ENCODE measurements around the gene NOS2.

NOS2 gene

DNA sequence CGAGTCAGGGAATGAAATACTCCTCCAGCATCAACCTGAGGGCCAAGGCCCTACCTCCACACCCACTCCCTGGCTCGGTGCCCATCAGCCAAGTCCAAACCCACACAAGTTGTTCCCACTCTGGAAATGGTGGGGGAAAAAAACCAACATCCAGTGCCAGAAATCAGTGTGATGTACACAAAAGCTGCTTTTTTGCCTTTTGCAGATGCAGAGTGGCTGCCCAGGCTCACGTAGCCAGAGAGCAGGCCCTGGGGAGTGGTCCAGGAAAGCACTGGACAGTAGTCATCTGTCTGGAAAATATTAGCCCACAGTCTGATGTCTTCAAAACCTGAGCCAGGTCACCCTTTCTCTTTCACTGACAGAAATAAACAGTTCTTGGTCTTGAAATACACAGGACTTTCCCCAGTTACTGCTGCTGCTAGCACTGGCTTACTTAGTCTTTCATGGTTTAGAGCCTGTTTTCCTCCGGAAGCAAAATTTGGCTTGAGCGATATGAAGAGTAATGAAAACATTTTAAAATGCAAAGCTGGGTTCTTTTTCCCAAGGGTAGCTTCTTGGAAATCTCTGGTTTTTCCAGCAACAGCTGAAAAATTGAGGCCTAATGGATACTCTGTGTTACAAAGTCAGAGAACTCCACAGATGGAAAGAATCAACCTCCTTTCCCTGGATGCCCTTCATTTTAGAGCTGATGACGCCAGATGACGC, 18.2 kb upstream of the NOS2 start:
- no peak for DNase-seq (ENCODE audit: low read depth)

DNA sequence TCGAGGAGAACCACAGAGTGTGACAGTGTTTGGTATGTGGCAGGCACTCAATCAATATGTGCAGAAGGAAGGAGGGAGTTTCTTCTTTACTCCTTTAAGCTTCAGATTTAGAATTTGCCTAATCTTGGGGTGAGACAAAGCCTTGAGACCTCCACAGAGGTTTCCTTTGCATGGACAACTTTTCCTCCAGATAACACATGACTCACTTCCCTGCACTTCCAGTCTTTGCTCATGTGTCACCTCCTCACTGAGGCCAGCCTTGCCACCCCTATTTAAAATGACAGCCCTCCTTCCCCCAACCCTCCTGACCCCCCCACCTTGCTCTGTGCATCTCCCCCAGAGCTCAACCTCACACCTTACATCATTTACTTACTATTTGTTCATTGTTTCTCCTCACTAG, 17.4 kb upstream of the NOS2 start:
- peak; percentile 17 for DNase-seq (ENCODE audit: low read depth)

DNA sequence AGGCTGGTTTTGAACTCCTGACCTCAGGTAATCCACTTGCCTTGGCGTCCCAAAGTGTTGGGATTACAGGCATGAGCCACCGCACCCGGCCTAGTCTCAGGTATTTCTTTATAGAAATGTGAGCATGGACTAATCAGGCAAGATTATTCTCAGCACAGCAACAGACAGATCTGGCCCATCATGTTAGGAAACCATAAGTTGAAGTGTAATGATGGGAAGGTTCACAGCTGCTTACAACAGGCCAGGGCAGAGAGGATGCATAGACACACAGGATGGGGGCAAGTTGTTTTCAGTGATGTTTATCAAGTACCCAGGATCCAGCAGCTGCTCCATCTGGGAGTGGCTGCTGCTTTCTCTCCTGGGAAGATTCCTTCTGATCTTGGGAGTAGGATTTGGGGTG, 16.6 kb upstream of the NOS2 start:
- DNase-seq (ENCODE audit: low read depth): no peak

DNA sequence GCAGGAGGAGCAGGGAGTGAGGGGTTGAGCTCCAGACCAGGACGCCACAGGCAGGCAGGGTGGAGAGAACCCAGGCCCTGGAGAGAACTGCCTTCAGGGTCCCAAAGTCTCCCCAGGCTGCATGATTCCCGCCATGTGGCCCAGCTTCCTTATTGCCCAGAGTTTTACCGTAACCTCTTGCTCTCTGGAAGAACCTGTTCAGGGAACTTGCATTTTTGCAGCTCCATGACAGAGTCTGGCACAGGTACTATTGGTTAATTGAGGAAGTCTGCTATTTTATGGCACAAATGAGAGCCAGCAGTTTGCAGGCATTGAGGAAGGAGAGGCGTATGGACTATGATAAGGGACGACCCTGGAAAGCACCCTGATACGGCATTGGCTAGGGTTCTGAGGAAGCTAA, 11.6 kb upstream of the NOS2 start:
- no peak for DNase-seq (ENCODE audit: low read depth)

DNA sequence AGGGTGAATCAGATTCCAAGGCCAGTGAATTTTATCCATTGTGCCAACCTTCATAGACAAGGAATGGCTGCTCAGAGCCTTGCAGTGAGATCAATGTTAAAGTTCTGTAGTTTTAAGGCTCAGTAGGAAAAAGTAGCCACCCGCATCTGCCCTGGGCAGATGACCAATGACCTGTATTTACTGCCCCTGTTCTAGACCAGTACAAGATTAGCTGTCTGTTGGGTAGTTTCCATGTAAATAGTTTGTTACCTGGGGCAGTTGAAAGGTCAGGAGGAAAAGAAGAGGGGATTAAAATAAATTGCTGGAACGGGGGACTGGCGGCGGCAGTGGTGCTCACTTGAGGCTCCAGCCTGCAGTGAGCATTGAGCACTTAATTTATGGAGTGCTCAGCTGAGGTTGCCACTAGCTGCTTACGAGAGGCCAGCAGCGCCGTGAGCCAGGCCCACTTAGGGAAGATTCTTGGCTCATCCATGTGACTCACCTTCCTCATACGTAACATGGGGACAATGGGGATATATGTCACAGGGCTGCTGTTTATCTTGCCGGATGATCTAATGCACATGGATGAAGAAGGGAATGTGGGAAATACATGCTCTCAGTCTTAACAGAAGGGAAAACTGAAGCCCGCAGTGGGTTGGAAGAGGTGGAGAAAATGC, 10.7 kb upstream of the NOS2 start:
- peak; percentile 28 for DNase-seq (ENCODE audit: low read depth)

DNA sequence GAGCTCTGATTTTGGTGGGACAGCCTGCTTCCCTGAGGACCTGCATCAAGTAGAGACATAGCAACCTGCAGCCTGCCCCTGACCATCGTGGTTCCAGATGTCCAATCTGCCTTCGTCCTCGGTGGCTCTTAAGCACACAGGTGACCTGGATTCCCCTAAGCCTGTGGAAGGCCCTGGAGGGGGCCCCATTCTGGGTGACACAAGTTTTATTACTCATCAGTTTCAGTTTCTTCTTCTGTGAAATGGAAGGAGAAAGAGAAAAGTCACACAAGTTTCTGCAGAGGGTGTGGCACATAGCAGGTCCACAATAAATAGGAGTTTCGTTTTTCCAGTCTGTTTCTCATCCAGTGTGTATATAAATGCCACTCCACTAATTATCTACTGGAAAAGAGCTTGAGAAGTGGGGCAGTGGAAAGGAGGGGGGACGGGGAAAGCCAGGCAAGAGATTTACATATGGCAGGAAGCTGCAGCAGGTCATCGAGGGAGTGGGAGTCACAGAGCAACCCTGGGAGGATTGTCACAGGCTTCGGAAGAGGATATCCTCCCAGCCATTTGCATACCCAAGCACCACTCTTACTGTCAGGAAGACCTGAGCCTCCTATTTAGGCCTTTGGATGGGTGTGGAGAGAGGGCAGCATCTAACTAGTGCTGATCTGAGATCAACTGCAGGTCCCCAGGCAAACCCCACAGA, 10.0 kb upstream of the NOS2 start:
- no peak for DNase-seq (ENCODE audit: low read depth)

DNA sequence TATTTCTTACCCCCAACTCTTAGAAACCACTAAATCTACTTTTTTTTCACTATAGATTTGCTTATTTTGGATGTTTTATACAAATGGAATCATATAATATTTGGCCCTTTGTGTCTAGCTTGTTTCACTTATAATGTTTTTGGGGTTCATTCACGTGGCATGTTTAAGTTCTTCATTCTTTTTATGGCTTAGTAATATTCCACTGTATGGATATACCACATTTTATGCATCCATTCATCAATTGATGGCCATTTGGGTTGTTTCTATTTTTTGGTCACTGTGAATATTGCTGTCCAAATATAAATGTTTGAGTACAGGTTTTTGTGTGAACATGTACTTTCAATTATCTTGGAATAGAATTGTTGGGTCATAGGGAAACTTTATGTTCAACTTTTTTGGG, 9.2 kb upstream of the NOS2 start:
- DNase-seq (ENCODE audit: low read depth): no peak

DNA sequence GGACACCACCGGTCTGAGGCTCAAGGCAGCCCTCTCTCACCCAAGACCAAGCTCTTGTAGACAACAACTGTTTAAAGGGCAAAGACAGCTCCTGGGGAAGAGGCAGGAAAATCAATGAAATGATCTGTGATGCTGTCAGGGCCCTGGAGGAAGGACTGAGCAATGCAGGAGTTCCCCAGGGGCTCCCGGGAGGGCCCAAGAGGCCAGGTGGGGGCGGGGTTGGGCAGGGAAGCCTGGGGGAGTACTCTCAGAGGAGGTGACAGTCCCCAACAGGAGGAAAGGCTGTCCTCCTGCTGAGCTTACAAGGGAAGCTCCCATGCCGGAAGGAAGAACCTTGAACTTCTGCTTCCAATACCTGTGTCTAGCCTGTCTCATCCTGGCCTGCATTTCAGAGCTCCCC, 8.3 kb upstream of the NOS2 start:
- no peak for DNase-seq (ENCODE audit: low read depth)

DNA sequence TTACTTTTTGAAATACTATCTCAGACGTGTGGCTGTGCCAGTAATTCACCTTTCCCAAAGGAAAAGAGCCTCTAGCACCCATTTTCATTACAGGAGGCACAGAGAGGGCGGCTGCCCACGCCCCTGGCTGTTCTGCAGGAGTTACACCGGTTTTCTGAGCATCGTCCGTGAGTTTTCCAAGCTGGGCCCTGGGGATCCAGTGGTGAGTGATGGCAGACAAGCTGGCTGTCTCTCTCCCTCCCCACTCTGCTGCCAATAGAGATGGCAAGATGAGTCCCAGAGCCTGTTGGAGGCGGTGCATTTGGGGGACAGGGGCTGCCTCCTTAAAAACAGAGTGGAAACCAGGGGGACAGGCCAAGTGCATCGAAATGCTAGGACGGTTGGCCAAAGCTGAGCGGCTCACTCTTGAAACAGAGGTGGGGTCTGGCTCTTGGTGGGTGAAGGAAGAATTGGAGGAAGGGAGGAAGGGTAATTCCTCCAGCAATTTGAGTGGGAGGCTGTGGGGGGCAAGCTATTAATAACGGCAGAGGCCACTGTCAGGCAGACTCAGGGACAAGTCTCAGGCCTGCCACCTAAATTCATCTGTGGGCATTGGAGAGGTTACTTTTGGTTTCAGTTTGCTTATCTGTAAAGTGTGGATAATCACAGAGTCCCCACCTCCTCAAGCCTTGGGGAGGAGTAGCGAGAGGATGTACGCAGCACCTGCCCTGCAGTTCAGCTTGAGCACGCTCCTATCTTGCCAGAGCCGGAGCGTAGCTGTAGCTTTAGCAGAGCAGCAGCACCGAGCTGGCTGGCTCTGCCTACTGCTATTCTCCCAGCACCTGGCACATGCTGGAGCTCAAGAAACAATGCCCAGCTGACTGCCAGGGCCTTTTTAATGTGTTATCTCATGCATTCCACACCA, 7.5 kb upstream of the NOS2 start:
- no peak for DNase-seq (ENCODE audit: low read depth)

DNA sequence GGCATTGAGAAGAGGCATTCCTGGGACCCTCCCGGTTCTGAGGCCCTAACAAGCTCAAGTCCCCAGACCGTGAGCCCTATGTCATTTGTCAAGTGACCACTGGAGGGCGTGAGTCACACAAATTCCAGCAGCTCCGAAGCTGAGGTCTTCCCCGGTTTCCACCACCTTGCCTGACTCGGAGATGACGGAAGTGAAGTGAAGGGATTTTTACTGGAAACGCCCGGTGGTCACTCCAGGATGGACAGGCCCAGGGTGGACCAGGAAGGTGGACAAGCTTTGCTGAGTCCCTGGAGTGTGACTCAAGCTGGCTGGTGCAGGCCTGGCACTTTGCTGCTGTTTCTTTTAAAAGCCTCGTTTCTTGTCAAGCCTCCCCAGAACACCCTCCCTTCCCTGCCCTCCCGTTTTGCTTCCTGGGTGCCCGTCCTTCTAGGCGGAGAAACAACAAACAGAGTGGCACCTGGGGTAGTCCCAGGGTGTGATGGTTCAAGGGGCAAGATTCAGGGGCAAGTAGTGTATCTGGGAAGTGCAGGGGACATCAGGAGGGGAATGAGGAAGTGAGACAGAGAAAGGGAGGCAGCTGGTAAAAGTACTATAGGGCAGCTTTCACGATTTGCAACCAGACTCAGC, 5.3 kb upstream of the NOS2 start:
- DNase-seq (ENCODE audit: low read depth): peak; percentile 87

DNA sequence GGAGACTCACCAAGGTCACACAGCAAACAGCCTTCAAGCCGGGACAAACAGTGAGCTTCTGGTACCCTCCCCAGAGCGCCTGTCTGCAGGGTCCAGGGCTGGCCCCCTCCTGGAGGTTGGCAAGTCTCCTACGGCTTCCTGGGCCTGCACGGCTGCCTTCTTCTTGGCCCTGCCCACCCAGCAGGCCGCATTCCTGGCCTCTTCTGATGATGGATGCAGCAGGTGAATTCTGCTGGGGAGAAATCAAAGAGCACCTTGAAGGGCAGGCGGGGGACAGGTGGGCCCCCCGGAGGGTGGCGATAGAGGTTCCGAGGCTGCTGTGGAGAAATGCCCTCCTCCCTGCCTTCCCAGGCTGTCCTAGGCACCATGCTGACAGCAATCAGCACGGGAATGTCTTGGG, 3.8 kb upstream of the NOS2 start:
- DNase-seq (ENCODE audit: low read depth): no peak

DNA sequence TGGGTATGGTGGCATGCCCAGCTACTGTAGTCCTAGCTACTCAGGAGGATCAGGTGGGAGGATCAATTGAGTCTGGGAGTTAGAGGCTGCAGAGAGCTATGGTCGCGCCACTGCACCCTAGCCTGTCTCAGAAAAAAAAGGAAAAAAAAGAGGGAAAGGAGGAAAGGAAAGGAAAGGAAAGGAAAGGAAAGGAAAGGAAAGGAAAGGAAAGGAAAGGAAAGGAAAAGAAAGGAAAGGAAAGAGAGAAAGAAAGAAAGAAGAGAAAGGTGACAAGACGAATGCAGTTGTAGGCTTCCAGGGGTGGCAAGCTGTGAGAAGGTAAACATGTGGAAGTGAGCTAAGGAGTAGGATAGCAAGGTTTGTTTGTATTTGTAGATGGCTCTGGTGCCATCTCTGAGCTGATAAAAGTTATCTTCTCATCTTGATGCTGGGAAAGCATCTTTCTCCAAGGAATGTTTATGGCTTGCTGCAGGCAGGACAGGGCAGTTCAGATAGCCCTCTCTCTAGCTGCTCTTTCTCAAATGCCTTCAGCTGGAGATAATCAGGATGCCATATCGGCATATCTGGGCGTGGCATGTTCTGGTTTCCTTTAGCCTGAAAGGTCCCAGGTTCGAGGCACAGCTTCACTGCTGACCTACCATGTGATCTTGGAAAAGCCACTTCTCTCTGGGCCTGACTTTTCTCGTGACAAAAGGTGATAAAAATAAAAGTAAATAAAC, 2.8 kb upstream of the NOS2 start:
- no peak for DNase-seq (ENCODE audit: low read depth)

DNA sequence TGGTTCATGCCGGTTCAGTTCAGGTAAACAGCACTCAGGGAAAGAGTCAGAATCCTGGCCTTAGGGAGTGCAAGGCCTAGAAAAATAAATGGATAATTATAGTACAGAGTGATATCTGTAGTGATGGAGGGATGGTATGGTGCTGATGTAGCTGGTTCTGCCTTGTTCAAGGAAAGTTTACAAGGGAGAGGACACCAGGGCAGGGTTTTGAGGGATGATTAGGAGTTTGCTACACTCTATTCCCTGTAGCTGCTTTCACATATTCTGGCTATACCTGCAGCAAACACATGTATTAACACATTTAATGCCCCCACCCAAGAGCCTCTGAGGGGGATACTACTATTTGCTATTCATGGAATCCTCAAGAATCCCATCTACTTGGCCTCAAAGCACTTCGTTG, 1.7 kb upstream of the NOS2 start:
- no peak for DNase-seq (ENCODE audit: low read depth)

DNA sequence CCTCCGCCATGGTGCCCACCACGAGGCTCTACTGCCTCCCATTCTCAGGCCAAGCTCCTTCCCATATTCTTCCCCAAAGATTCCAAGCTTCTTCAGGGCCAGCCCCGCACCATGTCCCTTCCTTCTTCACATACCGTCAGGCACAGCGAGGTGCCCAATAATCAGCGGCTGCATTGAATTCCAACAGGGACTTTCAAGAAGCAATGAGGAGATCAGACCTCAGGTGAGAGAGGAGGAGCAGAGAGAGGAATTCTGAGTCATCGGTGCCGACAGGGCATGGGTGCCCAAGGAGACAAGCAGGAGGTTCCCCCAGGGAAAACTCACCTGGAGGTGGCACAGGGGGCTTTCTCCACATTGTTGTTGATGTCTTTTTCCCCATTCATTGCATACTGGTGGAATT, 2.0 kb downstream of the NOS2 start:
- DNase-seq (ENCODE audit: low read depth): no peak

DNA sequence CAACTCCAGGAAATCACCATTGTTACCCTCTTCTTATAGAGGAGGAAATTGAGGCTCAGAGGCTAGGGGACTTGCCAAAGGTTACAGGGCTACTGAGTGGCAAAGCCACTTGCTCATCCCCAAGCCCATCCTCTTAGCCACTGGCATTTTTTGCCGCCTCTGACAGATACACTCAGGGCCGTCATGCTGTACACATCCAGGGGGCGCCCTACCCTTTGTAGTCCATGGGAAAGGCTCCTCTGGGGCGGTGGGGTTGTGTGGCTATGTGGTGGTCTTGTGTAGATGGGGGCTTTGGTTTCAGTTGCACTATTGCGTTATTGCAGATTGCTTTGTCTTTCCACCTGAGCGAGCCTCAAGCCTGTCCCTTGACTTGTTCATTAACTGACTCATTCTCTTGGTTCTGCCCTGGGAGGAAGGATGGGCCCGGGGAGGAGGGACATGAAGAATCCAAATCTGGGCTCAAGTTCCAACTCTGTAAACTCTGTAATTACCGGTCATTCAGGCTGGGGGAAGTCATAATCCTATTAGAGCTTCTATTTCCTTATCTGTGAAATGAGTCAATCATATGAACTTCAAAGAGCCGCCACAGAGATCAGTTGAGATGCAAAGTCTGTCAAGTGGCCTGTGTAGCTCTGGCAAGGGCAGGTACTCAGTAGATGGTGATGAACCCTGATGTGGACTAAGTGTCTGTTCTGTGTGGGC, 2.8 kb downstream of the NOS2 start:
- DNase-seq (ENCODE audit: low read depth): no peak

DNA sequence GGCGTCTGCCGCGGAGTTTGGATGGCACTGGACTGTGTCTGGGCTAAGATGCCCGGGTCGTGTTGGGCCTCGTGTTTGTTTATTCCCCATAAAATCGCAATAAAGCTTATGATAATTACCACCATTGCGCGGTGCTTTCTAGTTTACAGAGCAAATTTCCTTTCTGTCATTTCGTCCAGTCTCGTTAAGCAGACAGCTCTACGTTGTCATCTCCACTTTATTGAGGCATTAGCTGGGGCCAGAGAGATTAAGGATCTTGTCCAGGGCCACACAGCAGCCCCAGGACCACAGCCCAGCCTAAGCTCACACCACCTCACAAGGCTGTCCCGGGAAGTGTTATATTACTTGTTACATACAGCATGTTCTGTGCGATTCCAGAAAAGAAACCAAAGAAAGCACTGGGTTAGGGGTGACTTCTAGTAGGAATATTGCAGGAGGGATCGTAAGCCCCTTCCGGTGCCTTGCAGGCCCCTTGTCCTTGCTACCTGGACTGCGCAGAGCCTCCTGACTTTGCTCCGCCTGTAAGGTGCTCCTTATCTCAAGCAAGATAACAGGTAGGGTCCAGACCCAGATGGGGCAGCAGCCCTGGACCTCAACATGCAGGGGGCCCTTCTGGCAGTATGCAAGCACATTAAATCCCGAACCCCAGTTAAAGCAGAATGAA, 6.3 kb downstream of the NOS2 start:
- DNase-seq (ENCODE audit: low read depth): no peak

DNA sequence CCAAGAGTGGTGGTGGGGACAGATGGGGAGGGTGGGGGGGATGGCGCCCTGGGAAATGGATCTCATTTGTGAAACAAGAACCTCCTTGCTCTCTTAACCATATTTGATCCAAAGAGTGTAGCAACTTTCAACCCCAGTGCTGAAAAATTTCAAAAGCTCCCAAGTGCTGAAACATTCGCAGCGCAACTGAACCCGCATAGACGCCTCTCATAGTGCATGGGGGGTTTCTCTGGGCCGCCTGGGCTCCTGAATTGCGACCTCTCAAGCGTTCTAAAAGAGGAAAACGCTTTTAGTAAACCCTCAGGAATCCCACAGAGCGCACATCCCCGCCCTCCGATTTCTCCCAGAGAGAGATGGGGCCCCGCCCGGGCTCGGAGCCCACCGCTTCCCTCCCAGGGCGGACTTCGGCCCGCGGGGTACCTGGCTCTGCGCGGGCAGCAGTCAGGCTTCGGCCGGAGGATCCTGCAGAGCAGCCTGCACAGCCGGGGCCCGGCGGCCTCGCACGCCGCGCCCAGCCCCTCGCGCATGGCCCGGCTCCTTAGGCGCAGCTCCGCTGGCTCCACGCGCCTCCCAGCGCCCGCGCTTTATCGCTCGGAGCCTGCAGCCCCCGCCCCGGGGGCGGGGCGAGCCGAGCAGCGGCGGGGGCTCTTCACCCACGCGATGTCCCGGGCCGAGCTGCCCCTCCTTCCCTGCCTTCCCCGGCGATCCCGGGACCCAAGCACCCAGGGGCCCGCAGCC, 7.0 kb downstream of the NOS2 start:
- no peak for DNase-seq (ENCODE audit: low read depth)

DNA sequence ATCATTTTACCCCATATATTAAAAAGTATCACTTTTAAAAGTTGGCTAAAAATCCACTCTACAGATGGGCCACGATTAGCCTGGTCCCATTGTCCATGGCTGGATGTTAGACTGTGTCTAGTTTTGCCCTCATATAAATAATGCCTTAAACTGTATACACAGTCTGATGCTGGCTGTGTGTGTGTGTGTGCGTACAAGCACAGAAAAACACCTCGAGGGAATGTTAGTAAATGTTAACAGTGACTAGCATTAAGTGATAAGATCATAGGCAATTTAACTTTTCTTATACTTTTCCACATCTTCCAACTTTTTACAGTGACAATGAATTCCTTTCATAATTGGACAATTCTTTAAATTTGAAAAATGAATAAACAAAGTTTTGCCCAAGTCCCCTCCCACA, 8.2 kb downstream of the NOS2 start:
- DNase-seq (ENCODE audit: low read depth): no peak

DNA sequence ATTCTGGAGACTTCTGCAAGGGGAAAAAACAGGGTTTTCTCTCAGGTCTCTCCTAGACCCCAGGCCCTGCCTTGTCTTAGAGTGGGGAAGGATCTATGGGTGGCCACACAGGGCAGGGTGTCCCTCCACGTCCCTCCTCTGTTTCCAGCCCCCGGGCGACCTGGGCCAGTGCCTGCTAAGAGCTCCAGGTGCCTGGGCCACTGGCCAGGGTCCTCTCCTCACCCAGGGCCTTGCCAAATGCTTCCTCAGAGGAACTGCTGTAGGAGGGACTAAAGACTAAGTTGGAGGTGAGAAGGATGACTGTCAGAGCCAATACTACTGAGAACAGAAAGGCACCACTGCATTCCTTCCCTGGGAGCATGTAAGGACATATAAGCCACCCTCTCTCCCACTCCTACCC, 11.4 kb downstream of the NOS2 start:
- no peak for DNase-seq (ENCODE audit: low read depth)

All from EH (cell line).